Measurements from ENCODE around the gene BCL2L1.
"Not testable (repeated sequence)": the region's sequence is repeated elsewhere in the genome, so short reads cannot be mapped to it uniquely, and the experiment has no call there.

Gene BCL2L1

DNA sequence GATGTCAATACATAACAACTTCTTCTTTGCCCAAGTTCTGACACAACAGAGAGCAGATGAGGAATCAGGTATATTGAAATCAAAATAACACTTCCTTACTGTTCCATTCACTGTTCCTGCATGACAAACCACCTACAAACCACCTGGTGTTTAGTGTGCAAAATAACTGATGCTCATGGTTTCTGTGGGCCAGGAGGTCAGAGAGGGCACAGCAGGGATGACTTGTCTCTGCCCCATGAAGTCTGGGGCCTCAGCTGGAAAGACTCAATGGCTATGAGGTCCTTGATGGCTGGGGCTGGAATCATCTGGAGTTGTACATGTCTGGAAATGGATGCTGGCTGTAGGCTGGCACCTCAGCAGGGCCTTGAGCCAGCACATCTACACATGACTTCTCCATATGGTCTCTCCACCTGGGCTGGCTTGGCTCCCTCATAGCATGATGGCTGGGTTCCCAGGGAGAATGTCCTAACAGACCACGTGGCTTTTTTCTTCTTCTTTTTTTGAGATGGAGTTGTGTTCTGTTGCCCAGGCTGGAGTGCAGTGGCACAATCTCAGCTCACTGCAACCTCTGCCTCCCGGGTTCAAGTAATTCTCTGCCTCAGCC, 92.4 kb downstream of the BCL2L1 start:
- TF ChIP-seq, protein P1, sequence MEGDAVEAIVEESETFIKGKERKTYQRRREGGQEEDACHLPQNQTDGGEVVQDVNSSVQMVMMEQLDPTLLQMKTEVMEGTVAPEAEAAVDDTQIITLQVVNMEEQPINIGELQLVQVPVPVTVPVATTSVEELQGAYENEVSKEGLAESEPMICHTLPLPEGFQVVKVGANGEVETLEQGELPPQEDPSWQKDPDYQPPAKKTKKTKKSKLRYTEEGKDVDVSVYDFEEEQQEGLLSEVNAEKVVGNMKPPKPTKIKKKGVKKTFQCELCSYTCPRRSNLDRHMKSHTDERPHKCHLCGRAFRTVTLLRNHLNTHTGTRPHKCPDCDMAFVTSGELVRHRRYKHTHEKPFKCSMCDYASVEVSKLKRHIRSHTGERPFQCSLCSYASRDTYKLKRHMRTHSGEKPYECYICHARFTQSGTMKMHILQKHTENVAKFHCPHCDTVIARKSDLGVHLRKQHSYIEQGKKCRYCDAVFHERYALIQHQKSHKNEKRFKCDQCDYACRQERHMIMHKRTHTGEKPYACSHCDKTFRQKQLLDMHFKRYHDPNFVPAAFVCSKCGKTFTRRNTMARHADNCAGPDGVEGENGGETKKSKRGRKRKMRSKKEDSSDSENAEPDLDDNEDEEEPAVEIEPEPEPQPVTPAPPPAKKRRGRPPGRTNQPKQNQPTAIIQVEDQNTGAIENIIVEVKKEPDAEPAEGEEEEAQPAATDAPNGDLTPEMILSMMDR (IDR thresholded peaks at IDR 0.05; ENCODE audit: low read depth, low read length, missing control alignments): no peak
- no peak for DNase-seq (ENCODE audit: low read depth)

DNA sequence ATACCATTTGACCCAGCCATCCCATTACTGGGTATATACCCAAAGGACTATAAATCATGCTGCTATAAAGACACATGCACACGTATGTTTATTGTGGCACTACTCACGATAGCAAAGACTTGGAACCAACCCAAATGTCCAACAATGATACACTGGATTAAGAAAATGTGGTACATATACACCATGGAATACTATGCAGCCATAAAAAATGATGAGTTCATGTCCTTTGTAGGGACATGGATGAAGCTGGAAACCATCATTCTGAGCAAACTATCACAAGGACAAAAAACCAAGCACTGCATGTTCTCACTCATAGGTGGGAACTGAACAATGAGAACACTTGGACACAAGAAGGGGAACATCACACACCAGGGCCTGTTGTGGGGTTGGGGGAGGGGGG, 94.6 kb downstream of the BCL2L1 start:
- H3K4me3 ChIP-seq (ENCODE audit: low read depth, low read length); DNase-seq (ENCODE audit: low read depth): not testable (repeated sequence)

More for the DNA sequence above, 92.4 kb downstream of the BCL2L1 start:
- H3K4me3 ChIP-seq (ENCODE audit: low read depth, low read length): no peak overlapping the region

- not testable (repeated sequence) for DNase-seq (ENCODE audit: low read depth); H3K4me3 ChIP-seq (ENCODE audit: low read depth, low read length)
These were observed 96.1 kb downstream of the BCL2L1 start for GRCh38 chr20:31626534-31626933.

DNA sequence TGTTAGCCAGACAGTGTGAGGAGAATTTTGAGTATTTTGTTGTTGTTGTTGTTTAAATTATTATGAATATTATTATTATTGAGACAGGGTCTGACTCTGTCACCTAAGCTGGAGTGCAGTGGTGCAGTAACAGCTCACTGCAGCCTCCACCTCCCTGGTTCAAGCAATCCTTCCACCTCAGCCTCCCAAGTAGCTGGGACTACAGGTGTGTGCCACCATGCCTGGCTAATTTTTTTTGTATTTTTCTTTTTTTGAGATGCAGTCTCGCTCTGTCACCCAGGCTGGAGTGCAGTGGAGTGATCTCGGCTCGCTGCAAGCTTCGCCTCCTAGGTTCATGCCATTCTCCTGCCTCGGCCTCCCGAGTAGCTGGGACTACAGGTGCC, 99.6 kb downstream of the BCL2L1 start:
- not testable (repeated sequence) for H3K4me3 ChIP-seq (ENCODE audit: low read depth, low read length); DNase-seq (ENCODE audit: low read depth)

DNA sequence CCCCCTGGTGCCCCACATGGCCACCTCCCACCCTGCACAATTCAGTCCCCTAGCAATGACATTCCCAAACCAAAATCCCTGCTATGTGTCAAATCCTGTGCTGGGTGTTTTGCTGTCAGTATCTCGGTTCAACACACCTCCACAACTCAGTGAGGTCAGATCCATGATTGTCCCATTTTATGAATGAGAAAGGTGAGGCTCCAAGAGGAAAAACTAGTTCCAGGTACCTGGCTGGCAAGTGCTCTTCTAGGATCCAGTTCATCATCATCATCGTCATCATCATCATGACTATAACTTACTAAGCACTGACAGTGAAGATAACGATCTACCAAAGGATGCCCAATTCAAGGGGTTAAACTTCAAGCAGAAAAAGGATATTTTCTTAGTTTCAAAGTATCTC, 102.4 kb downstream of the BCL2L1 start:
- H3K4me3 ChIP-seq (ENCODE audit: low read depth, low read length): no peak overlapping the region
- TF ChIP-seq, protein P1 (IDR thresholded peaks at IDR 0.05; ENCODE audit: low read depth, low read length, missing control alignments): no peak
- no peak for DNase-seq (ENCODE audit: low read depth)

DNA sequence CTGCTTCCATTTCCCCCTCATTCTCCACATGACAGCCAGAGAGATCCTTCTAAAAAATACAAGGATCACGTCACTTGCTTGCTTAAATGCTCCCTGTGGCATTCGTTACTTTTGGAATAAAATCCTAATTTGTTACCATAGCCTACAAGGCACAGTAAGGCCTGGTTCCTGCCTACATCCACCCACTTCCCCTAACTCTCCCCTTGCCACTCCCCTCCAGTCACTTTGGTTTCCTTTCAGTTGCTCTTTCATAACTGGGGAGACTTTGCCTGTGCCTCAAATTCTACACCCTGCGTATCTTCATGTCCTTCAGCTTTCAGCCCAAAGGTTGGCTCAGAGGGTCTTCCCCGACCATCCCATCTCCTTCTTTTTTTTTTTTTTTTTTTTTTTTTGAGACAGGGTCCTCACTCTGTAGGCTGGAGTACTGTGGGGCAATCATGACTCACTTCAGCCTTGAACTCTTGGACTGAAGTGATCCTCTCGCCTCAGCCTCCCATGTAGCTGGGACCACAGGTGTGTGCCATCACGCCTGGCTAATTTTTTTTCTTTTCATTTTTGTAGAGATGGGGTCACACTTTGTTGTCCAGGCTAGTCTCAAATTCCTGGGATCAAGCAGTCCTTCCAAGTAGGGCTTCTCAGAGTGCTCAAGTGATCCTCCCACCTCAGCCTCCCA, 105.1 kb downstream of the BCL2L1 start:
- TF ChIP-seq, protein P1 (IDR thresholded peaks at IDR 0.05; ENCODE audit: low read depth, low read length, missing control alignments): no peak
- DNase-seq (ENCODE audit: low read depth): no peak
- no peak overlapping the region for H3K4me3 ChIP-seq (ENCODE audit: low read depth, low read length)

GRCh38 chr20:31615416-31615815, 107.3 kb downstream of the BCL2L1 start:
- DNase-seq (ENCODE audit: low read depth): no peak
- TF ChIP-seq, protein P1 (IDR thresholded peaks at IDR 0.05; ENCODE audit: low read depth, low read length, missing control alignments): no peak
- H3K4me3 ChIP-seq (ENCODE audit: low read depth, low read length): no peak overlapping the region

Measured in GM12864 (cell line).